Body of pancreas (tissue), 4 donors: ENCODE results near the gene OR2V1.

Experiments used
- CTCF ChIP-seq, 7 experiments: fragments of 450-650 bp in 4 of 7; fragments of 200-600 bp in 3 of 7; sonication (generic) in 3 of 7; IDR thresholded peaks; one replicate each; pipeline ENCODE4 v1.5.1; 2016 to 2019; ENCODE audit warnings: antibody characterized with exemption in 7 of 7
- POLR2A ChIP-seq, 3 donors: fragments of 450-650 bp; IDR thresholded peaks; one replicate each; pipeline ENCODE4 v1.6.1; 2016; ENCODE audit warnings: antibody characterized with exemption in 3 of 3, mild to moderate bottlenecking in 2 of 3

DNA sequence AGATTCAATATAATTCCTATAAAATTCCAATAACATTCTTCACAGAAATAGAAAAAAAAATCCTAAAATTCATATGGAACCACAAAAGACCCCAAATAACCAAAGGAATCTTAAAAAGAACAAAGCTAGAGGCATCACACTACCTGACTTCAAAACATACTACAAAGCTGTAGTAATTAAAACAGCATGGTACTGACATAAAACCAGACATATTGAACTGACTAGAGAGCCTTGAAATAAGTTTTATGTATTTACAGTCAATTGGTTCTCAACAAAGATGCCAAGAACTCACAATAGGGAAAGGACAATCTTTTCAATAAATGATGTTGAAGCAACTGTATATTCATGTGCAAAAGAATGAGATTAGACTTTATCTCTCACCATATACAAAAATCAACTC lies 54.0 kb downstream of the OR2V1 start:
- no peak for TF ChIP-seq CTCF (IDR thresholded peaks at IDR 0.05)
- no peak for TF ChIP-seq POLR2A (IDR thresholded peaks at IDR 0.05)
